HepG2 (cell line): ENCODE data around the gene HAUS1.

Source experiments
- KDM4B ChIP-seq: sonication (generic); formaldehyde crosslinking; IDR thresholded peaks from 2 replicates; pipeline ENCODE4 v1.4.0; 2020; ENCODE audit warnings: missing genetic modification reagents
- KLF9 ChIP-seq: IDR thresholded peaks from 2 replicates; pipeline ENCODE4 v1.6.1; 2016; ENCODE audit warnings: low read depth
- MXI1 ChIP-seq: IDR thresholded peaks from 3 replicates; pipeline ENCODE4 v1.6.1; 2012; ENCODE audit warnings: low read depth, low read length, inconsistent platforms, borderline replicate concordance
- ONECUT2 ChIP-seq: sonication (generic); formaldehyde crosslinking; IDR thresholded peaks from 2 replicates; pipeline ENCODE4 v1.4.0; 2020; ENCODE audit warnings: missing genetic modification reagents
- PHF20 ChIP-seq: sonication (generic); formaldehyde crosslinking; IDR thresholded peaks from 2 replicates; pipeline ENCODE4 v1.5.0; 2020; ENCODE audit warnings: mild to moderate bottlenecking, missing genetic modification reagents
- PITX1 ChIP-seq: sonication (generic); formaldehyde crosslinking; IDR thresholded peaks from 2 replicates; pipeline ENCODE4 v1.5.1; 2020; ENCODE audit warnings: mild to moderate bottlenecking, missing genetic modification reagents
- POLR2A ChIP-seq, 2 experiments: IDR thresholded peaks; 2 replicates each; pipeline ENCODE4 v1.6.1; 2011; ENCODE audit warnings: low read depth in 2 of 2, low read length in 2 of 2, mild to moderate bottlenecking in 1 of 2, moderate library complexity in 1 of 2; ENCODE audit not compliant: insufficient read depth in 1 of 2
- SMAD1 ChIP-seq: sonication (generic); formaldehyde crosslinking; IDR thresholded peaks from 2 replicates; pipeline ENCODE4 v1.4.0; 2020; ENCODE audit warnings: missing genetic modification reagents, low read depth, mild to moderate bottlenecking, borderline replicate concordance
- ZMYM2 ChIP-seq: sonication (generic); formaldehyde crosslinking; IDR thresholded peaks from 2 replicates; pipeline ENCODE4 v1.8.0; 2022; ENCODE audit warnings: mild to moderate bottlenecking, missing genetic modification reagents
- ZNF282 ChIP-seq: fragments of 450-650 bp; IDR thresholded peaks from 2 replicates; pipeline ENCODE4 v1.6.1; 2018; ENCODE audit not compliant: partially characterized antibody
- TF ChIP-seq, protein P1 (sequence below): sonication (generic); formaldehyde crosslinking; conservative IDR thresholded peaks from 2 replicates; pipeline ENCODE4 v1.4.0; 2020; ENCODE audit warnings: mild to moderate bottlenecking, missing genetic modification reagents, moderate library complexity
- TF ChIP-seq, protein P2 (sequence below): sonication (generic); formaldehyde crosslinking; IDR thresholded peaks from 2 replicates; pipeline ENCODE4 v1.4.0; 2020; ENCODE audit warnings: missing genetic modification reagents, borderline replicate concordance
- TF ChIP-seq, protein P3 (sequence below): sonication (generic); formaldehyde crosslinking; IDR thresholded peaks from 2 replicates; pipeline ENCODE4 v1.9.0; 2022; ENCODE audit warnings: missing genetic modification reagents, mild to moderate bottlenecking, borderline replicate concordance

DNA sequence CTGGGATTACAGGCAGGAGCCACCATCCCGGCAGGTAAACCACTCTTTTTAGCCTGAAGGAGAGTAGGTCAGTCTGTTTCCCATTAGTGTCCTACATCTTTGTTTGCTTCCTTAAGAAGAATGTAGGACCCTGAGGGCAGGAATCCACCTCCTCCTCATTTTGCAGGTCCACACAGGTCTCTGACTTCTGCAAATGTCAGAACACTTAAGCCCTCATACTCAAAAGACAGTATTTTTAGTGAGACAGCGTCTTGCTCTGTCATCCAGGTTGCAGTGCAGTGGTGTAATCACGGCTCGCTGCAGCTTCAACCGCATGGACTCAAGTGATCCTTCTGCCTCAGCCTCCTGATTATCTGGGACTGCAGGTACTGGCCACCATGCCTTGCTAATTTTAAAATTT, 41.4 kb upstream of the HAUS1 start:
- TF ChIP-seq MXI1: no peak
- TF ChIP-seq, protein P1, sequence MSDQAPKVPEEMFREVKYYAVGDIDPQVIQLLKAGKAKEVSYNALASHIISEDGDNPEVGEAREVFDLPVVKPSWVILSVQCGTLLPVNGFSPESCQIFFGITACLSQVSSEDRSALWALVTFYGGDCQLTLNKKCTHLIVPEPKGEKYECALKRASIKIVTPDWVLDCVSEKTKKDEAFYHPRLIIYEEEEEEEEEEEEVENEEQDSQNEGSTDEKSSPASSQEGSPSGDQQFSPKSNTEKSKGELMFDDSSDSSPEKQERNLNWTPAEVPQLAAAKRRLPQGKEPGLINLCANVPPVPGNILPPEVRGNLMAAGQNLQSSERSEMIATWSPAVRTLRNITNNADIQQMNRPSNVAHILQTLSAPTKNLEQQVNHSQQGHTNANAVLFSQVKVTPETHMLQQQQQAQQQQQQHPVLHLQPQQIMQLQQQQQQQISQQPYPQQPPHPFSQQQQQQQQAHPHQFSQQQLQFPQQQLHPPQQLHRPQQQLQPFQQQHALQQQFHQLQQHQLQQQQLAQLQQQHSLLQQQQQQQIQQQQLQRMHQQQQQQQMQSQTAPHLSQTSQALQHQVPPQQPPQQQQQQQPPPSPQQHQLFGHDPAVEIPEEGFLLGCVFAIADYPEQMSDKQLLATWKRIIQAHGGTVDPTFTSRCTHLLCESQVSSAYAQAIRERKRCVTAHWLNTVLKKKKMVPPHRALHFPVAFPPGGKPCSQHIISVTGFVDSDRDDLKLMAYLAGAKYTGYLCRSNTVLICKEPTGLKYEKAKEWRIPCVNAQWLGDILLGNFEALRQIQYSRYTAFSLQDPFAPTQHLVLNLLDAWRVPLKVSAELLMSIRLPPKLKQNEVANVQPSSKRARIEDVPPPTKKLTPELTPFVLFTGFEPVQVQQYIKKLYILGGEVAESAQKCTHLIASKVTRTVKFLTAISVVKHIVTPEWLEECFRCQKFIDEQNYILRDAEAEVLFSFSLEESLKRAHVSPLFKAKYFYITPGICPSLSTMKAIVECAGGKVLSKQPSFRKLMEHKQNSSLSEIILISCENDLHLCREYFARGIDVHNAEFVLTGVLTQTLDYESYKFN (CRISPR knock-in tag): no peak
- no peak for TF ChIP-seq ZNF282
- TF ChIP-seq POLR2A (IDR thresholded peaks at IDR 0.05; ENCODE audit: insufficient read depth in 1 of 2, low read depth in 2 of 2, low read length in 2 of 2): no peak
- TF ChIP-seq, protein P2, sequence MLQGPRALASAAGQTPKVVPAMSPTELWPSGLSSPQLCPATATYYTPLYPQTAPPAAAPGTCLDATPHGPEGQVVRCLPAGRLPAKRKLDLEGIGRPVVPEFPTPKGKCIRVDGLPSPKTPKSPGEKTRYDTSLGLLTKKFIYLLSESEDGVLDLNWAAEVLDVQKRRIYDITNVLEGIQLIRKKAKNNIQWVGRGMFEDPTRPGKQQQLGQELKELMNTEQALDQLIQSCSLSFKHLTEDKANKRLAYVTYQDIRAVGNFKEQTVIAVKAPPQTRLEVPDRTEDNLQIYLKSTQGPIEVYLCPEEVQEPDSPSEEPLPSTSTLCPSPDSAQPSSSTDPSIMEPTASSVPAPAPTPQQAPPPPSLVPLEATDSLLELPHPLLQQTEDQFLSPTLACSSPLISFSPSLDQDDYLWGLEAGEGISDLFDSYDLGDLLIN (CRISPR knock-in tag): no peak
- no peak for TF ChIP-seq PHF20 (CRISPR knock-in tag)
- TF ChIP-seq, protein P3, sequence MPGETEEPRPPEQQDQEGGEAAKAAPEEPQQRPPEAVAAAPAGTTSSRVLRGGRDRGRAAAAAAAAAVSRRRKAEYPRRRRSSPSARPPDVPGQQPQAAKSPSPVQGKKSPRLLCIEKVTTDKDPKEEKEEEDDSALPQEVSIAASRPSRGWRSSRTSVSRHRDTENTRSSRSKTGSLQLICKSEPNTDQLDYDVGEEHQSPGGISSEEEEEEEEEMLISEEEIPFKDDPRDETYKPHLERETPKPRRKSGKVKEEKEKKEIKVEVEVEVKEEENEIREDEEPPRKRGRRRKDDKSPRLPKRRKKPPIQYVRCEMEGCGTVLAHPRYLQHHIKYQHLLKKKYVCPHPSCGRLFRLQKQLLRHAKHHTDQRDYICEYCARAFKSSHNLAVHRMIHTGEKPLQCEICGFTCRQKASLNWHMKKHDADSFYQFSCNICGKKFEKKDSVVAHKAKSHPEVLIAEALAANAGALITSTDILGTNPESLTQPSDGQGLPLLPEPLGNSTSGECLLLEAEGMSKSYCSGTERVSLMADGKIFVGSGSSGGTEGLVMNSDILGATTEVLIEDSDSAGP: no peak
- TF ChIP-seq KLF9 (CRISPR knock-in tag): no peak
- TF ChIP-seq PITX1: no peak
- no peak for TF ChIP-seq ONECUT2 (CRISPR knock-in tag)
- TF ChIP-seq SMAD1 (CRISPR knock-in tag): no peak
- no peak for TF ChIP-seq ZMYM2 (CRISPR knock-in tag)
- TF ChIP-seq KDM4B (CRISPR knock-in tag): no peak
